HepG2 (cell line): ENCODE results near the gene GCLC. TPM values are rescaled to one million over a fixed set of nuclear protein-coding genes. Genes with fewer than 3 reads are reported as not detected.
A peak's percentile ranks its signal among the peaks of the same experiment; 100 is the strongest.

Experiments
- ARNT2 ChIP-seq: sonication (generic); formaldehyde crosslinking; IDR thresholded peaks from 2 replicates; pipeline ENCODE4 v1.8.0; 2022; ENCODE audit warnings: mild to moderate bottlenecking, low read depth, missing genetic modification reagents, moderate library complexity
- CBX5 ChIP-seq: sonication (generic); formaldehyde crosslinking; IDR thresholded peaks from 2 replicates; pipeline ENCODE4 v1.4.0; 2020; ENCODE audit warnings: missing genetic modification reagents, borderline replicate concordance
- HOXA5 ChIP-seq: sonication (generic); formaldehyde crosslinking; IDR thresholded peaks from 2 replicates; pipeline ENCODE4 v1.4.0; 2020; ENCODE audit warnings: missing genetic modification reagents
- IKZF1 ChIP-seq: fragments of 450-650 bp; IDR thresholded peaks from 2 replicates; pipeline ENCODE4 v1.7.1; 2016
- ISX ChIP-seq: sonication (generic); formaldehyde crosslinking; conservative IDR thresholded peaks from 2 replicates; pipeline ENCODE4 v1.5.0; 2020; ENCODE audit warnings: missing genetic modification reagents
- NR2F2 ChIP-seq: IDR thresholded peaks from 2 replicates; pipeline ENCODE4 v1.6.1; 2012; ENCODE audit warnings: low read depth, inconsistent platforms, borderline replicate concordance
- ZNF24 ChIP-seq: fragments of 450-650 bp; IDR thresholded peaks from 2 replicates; pipeline ENCODE4 v1.6.1; 2017; ENCODE audit warnings: antibody characterized with exemption, mild to moderate bottlenecking
- polyA plus RNA-seq, 8 experiments: library from polyadenylated mRNA; depleted of rRNA in 3 of 8; stranded (reverse) in 7 of 8; unstranded in 1 of 8; fragments of >200 nt; fragmentation: Illumina TruSeq in 4 of 8; extraction: Trizol in 4 of 8; gene quantifications; 2 replicates each; pipeline versions ENCODE4 v1.2.1 to v1.2.3, GENCODE V29; 2011 to 2016; ENCODE audit warnings: low read depth in 4 of 8, missing spikeins in 1 of 8, mixed read lengths in 1 of 8; ENCODE audit not compliant: insufficient read depth in 1 of 8
- total RNA-seq, 5 experiments: library from RNA; depleted of rRNA; stranded (reverse); fragments of >200 nt; fragmentation: Illumina TruSeq; extraction: Trizol; gene quantifications; 2 replicates each; pipeline ENCODE4 v1.2.3, GENCODE V29; 2016; ENCODE audit warnings: low read depth in 1 of 5
- TF ChIP-seq, protein P1 (sequence below): sonication (generic); formaldehyde crosslinking; IDR thresholded peaks from 2 replicates; pipeline ENCODE4 v1.8.1; 2023; ENCODE audit warnings: mild to moderate bottlenecking, missing genetic modification reagents
- TF ChIP-seq, protein P2 (sequence below): sonication (generic); formaldehyde crosslinking; IDR thresholded peaks from 2 replicates; pipeline ENCODE4 v1.4.0; 2020; ENCODE audit warnings: mild to moderate bottlenecking, missing genetic modification reagents
- TF ChIP-seq, protein P3 (sequence below): sonication (generic); formaldehyde crosslinking; IDR thresholded peaks from 2 replicates; pipeline ENCODE4 v1.5.0; 2020; ENCODE audit warnings: mild to moderate bottlenecking, missing genetic modification reagents, borderline replicate concordance
- TF ChIP-seq, protein P4 (sequence below): sonication (generic); formaldehyde crosslinking; IDR thresholded peaks from 2 replicates; pipeline ENCODE4 v1.4.0; 2020; ENCODE audit warnings: missing genetic modification reagents
- TF ChIP-seq, protein P5 (sequence below): sonication (generic); formaldehyde crosslinking; IDR thresholded peaks from 2 replicates; pipeline ENCODE4 v1.4.0; 2020; ENCODE audit warnings: missing genetic modification reagents, low read depth, mild to moderate bottlenecking, borderline replicate concordance
- TF ChIP-seq, protein P6 (sequence below): IDR thresholded peaks from 2 replicates; pipeline ENCODE4 v1.6.1; 2016

The GCLC gene
- total and polyA plus RNA-seq, 2 of the 13 experiments (the other 11 are each of a cell fraction or from before 2014, with no cell fraction given), result 35.3 to 84.6 TPM

DNA sequence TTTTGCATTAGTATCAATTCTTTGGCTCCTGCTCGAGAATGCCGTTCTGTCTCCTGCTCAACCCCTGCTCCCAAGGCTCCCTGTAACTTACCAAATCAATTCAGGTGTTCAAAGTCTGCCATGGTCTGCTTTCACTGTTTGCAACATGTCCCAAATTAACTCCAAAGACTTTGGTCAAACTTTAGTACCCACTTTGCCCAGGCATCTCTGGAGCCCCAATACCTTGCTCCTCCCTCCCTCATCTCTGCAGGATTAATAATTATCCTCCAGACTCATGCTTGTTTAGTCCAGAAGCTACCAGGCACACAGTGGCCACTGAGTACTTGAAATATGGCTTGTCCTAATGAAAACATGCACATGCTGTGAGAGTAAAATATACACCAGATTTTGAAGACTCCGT lies 30.2 kb downstream of the GCLC start (continued):
- TF ChIP-seq, protein P1, sequence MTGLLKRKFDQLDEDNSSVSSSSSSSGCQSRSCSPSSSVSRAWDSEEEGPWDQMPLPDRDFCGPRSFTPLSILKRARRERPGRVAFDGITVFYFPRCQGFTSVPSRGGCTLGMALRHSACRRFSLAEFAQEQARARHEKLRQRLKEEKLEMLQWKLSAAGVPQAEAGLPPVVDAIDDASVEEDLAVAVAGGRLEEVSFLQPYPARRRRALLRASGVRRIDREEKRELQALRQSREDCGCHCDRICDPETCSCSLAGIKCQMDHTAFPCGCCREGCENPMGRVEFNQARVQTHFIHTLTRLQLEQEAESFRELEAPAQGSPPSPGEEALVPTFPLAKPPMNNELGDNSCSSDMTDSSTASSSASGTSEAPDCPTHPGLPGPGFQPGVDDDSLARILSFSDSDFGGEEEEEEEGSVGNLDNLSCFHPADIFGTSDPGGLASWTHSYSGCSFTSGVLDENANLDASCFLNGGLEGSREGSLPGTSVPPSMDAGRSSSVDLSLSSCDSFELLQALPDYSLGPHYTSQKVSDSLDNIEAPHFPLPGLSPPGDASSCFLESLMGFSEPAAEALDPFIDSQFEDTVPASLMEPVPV (CRISPR knock-in tag), result no peak
- TF ChIP-seq IKZF1 (no peak), ZNF24 (no peak), HOXA5 (CRISPR knock-in tag) (no peak), CBX5 (no peak), ISX (CRISPR knock-in tag) (no peak), ARNT2 (CRISPR knock-in tag) (no peak), NR2F2 (no peak)
- TF ChIP-seq, protein P2, sequence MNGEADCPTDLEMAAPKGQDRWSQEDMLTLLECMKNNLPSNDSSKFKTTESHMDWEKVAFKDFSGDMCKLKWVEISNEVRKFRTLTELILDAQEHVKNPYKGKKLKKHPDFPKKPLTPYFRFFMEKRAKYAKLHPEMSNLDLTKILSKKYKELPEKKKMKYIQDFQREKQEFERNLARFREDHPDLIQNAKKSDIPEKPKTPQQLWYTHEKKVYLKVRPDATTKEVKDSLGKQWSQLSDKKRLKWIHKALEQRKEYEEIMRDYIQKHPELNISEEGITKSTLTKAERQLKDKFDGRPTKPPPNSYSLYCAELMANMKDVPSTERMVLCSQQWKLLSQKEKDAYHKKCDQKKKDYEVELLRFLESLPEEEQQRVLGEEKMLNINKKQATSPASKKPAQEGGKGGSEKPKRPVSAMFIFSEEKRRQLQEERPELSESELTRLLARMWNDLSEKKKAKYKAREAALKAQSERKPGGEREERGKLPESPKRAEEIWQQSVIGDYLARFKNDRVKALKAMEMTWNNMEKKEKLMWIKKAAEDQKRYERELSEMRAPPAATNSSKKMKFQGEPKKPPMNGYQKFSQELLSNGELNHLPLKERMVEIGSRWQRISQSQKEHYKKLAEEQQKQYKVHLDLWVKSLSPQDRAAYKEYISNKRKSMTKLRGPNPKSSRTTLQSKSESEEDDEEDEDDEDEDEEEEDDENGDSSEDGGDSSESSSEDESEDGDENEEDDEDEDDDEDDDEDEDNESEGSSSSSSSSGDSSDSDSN, result no peak
- TF ChIP-seq, protein P3, sequence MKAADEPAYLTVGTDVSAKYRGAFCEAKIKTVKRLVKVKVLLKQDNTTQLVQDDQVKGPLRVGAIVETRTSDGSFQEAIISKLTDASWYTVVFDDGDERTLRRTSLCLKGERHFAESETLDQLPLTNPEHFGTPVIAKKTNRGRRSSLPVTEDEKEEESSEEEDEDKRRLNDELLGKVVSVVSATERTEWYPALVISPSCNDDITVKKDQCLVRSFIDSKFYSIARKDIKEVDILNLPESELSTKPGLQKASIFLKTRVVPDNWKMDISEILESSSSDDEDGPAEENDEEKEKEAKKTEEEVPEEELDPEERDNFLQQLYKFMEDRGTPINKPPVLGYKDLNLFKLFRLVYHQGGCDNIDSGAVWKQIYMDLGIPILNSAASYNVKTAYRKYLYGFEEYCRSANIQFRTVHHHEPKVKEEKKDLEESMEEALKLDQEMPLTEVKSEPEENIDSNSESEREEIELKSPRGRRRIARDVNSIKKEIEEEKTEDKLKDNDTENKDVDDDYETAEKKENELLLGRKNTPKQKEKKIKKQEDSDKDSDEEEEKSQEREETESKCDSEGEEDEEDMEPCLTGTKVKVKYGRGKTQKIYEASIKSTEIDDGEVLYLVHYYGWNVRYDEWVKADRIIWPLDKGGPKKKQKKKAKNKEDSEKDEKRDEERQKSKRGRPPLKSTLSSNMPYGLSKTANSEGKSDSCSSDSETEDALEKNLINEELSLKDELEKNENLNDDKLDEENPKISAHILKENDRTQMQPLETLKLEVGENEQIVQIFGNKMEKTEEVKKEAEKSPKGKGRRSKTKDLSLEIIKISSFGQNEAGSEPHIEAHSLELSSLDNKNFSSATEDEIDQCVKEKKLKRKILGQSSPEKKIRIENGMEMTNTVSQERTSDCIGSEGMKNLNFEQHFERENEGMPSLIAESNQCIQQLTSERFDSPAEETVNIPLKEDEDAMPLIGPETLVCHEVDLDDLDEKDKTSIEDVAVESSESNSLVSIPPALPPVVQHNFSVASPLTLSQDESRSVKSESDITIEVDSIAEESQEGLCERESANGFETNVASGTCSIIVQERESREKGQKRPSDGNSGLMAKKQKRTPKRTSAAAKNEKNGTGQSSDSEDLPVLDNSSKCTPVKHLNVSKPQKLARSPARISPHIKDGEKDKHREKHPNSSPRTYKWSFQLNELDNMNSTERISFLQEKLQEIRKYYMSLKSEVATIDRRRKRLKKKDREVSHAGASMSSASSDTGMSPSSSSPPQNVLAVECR (CRISPR knock-in tag), result peak; percentile 34; the same call in 1 of the 2 replicates
- TF ChIP-seq, protein P4, sequence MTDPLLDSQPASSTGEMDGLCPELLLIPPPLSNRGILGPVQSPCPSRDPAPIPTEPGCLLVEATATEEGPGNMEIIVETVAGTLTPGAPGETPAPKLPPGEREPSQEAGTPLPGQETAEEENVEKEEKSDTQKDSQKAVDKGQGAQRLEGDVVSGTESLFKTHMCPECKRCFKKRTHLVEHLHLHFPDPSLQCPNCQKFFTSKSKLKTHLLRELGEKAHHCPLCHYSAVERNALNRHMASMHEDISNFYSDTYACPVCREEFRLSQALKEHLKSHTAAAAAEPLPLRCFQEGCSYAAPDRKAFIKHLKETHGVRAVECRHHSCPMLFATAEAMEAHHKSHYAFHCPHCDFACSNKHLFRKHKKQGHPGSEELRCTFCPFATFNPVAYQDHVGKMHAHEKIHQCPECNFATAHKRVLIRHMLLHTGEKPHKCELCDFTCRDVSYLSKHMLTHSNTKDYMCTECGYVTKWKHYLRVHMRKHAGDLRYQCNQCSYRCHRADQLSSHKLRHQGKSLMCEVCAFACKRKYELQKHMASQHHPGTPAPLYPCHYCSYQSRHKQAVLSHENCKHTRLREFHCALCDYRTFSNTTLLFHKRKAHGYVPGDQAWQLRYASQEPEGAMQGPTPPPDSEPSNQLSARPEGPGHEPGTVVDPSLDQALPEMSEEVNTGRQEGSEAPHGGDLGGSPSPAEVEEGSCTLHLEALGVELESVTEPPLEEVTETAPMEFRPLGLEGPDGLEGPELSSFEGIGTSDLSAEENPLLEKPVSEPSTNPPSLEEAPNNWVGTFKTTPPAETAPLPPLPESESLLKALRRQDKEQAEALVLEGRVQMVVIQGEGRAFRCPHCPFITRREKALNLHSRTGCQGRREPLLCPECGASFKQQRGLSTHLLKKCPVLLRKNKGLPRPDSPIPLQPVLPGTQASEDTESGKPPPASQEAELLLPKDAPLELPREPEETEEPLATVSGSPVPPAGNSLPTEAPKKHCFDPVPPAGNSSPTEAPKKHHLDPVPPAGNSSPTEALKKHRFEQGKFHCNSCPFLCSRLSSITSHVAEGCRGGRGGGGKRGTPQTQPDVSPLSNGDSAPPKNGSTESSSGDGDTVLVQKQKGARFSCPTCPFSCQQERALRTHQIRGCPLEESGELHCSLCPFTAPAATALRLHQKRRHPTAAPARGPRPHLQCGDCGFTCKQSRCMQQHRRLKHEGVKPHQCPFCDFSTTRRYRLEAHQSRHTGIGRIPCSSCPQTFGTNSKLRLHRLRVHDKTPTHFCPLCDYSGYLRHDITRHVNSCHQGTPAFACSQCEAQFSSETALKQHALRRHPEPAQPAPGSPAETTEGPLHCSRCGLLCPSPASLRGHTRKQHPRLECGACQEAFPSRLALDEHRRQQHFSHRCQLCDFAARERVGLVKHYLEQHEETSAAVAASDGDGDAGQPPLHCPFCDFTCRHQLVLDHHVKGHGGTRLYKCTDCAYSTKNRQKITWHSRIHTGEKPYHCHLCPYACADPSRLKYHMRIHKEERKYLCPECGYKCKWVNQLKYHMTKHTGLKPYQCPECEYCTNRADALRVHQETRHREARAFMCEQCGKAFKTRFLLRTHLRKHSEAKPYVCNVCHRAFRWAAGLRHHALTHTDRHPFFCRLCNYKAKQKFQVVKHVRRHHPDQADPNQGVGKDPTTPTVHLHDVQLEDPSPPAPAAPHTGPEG (CRISPR knock-in tag), result no peak
- TF ChIP-seq, protein P5, sequence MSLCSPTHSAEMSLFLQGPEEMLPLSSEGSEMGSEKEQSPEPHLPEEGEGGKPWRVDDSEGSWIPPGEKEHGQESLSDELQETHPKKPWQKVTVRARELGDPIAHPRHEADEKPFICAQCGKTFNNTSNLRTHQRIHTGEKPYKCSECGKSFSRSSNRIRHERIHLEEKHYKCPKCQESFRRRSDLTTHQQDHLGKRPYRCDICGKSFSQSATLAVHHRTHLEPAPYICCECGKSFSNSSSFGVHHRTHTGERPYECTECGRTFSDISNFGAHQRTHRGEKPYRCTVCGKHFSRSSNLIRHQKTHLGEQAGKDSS (CRISPR knock-in tag), result no peak
- TF ChIP-seq, protein P6, sequence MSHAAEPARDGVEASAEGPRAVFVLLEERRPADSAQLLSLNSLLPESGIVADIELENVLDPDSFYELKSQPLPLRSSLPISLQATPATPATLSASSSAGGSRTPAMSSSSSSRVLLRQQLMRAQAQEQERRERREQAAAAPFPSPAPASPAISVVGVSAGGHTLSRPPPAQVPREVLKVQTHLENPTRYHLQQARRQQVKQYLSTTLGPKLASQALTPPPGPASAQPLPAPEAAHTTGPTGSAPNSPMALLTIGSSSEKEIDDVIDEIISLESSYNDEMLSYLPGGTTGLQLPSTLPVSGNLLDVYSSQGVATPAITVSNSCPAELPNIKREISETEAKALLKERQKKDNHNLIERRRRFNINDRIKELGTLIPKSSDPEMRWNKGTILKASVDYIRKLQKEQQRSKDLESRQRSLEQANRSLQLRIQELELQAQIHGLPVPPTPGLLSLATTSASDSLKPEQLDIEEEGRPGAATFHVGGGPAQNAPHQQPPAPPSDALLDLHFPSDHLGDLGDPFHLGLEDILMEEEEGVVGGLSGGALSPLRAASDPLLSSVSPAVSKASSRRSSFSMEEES (CRISPR knock-in tag), result no peak
